ENCODE data around the gene OR56A3.

GRCh38 chr11:5923427-5923776 is 18.6 kb upstream of the OR56A3 start:
- TF ChIP-seq POLR2AphosphoS5 (IDR thresholded peaks at IDR 0.05; ENCODE audit: borderline replicate concordance, low read depth, low read length) (no peak), EZH2 (IDR thresholded peaks at IDR 0.05) (no peak), FOXP2 (optimal IDR thresholded peaks at IDR 0.05; ENCODE audit: control extremely low read depth, extremely low read length, insufficient read depth) (no peak)

Data from SK-N-MC (cell line).